GM23248 (cell line): Measurements from ENCODE around the gene DPEP2NB.

Experiments
- EZH2 ChIP-seq: fragments of 200-600 bp; sonication (generic); IDR thresholded peaks from 2 replicates; pipeline ENCODE4 v1.6.1; 2018; ENCODE audit warnings: antibody characterized with exemption, mild to moderate bottlenecking; ENCODE audit not compliant: insufficient read depth, poor library complexity, severe bottlenecking
- EZH2phosphoT487 ChIP-seq: fragments of 200-600 bp; sonication (generic); IDR thresholded peaks from 2 replicates; pipeline ENCODE4 v1.6.1; 2018; ENCODE audit warnings: antibody characterized with exemption, moderate library complexity, mild to moderate bottlenecking, low read depth; ENCODE audit not compliant: insufficient read depth

GRCh38 chr16:68022278-68022727 lies 6.6 kb upstream of the DPEP2NB start:
- TF ChIP-seq EZH2: no peak
- no peak for TF ChIP-seq EZH2phosphoT487
